Type B pancreatic cell (in vitro differentiated cells): ENCODE measurements around the gene SMG6. TPM values are rescaled to one million over a fixed set of nuclear protein-coding genes. Genes with fewer than 3 reads are reported as not detected.

Experiments
- DNase-seq: peaks from one replicate; pipeline ENCODE4 v3.0.0; 2021; ENCODE audit warnings: mixed read lengths; ENCODE audit not compliant: unreplicated experiment; ENCODE audit errors: extremely low spot score
- H3K27ac Mint-ChIP-seq: 2 replicates; pipeline ENCODE4 v1.8.0; 2021; ENCODE audit warnings: mild to moderate bottlenecking, mixed read lengths
- H3K27me3 Mint-ChIP-seq: 2 replicates; pipeline ENCODE4 v1.8.0; 2021; ENCODE audit warnings: mixed read lengths
- H3K36me3 Mint-ChIP-seq: 2 replicates; pipeline ENCODE4 v1.8.0; 2021; ENCODE audit warnings: mixed read lengths
- H3K4me1 Mint-ChIP-seq: one replicate; pipeline ENCODE4 v1.8.0; 2021; ENCODE audit warnings: mixed read lengths; ENCODE audit not compliant: unreplicated experiment
- H3K4me3 Mint-ChIP-seq: 2 replicates; pipeline ENCODE4 v1.8.0; 2021; ENCODE audit warnings: mild to moderate bottlenecking, mixed read lengths
- H3K9me3 Mint-ChIP-seq: 2 replicates; pipeline ENCODE4 v1.8.0; 2021; ENCODE audit warnings: mixed read lengths
- total RNA-seq: library from RNA; stranded (reverse); gene quantifications from 2 replicates; pipeline ENCODE4 v1.2.1, GENCODE V29; 2021; ENCODE audit warnings: low replicate concordance
- TF ChIP-seq, protein P1 (sequence below): fragments of 200-600 bp; sonication (generic); conservative IDR thresholded peaks from 2 replicates; pipeline ENCODE4 v1.5.0; 2021; ENCODE audit warnings: antibody characterized with exemption, mild to moderate bottlenecking

Gene SMG6
- total RNA-seq, 1 donor from 2014 or later: 39.0 TPM

DNA sequence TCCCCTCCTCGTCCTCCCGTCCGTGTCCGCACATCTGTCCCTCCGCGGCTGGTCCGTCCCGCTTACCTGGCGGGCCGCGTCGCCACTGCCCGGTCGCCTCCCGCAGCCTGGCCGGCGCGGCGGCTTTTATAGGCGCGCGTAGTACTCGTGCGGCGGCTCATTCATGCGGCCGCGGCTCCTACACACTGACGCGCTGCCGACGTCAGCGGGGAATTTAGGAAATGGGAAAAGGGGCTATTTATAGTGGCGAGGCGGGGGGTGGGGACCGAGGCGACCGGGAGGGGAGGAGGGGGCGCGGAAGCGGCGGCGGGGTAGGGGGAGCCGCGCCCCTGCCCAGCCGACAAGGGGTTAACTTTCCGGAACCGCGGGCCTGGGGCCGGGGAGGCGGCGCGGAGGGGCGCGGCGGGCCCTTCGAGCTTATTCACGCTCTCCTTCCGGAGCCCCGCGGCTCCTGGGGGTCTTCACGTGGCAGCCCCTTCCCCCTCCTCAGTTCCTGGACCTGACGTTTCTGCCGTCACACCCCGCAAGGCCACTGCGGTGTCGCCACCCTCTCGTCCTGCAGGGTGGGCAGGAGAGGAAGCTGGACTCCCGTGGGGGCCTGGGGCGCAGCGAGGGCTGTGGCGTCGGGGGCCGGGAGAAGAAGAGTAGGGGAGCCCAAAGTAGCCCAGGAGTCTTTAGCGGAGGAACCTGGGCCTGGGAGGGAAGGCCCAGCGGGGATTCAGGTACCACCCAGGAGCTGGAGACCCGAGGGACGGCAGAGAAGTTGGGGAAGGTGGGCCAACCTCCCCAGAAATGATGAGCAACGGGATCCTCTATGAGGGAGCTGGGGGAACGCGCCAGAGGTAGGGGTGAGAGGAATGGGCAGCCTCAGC lies 252.3 kb downstream of the SMG6 start:
- Mint-ChIP-seq H3K27ac (peak overlapping the region; percentile 62), H3K9me3 (no peaks in the 10 kb centered on the region), H3K4me1 (peaks cover 13% of the 10 kb centered on the region), H3K27me3 (peaks cover 39% of the 10 kb centered on the region), H3K36me3 (no peaks in the 10 kb centered on the region), H3K4me3 (peak overlapping the region; percentile 83)
- TF ChIP-seq, protein P1, sequence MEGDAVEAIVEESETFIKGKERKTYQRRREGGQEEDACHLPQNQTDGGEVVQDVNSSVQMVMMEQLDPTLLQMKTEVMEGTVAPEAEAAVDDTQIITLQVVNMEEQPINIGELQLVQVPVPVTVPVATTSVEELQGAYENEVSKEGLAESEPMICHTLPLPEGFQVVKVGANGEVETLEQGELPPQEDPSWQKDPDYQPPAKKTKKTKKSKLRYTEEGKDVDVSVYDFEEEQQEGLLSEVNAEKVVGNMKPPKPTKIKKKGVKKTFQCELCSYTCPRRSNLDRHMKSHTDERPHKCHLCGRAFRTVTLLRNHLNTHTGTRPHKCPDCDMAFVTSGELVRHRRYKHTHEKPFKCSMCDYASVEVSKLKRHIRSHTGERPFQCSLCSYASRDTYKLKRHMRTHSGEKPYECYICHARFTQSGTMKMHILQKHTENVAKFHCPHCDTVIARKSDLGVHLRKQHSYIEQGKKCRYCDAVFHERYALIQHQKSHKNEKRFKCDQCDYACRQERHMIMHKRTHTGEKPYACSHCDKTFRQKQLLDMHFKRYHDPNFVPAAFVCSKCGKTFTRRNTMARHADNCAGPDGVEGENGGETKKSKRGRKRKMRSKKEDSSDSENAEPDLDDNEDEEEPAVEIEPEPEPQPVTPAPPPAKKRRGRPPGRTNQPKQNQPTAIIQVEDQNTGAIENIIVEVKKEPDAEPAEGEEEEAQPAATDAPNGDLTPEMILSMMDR: peak; percentile 12
- DNase-seq: no peak

- Mint-ChIP-seq H3K27ac (peak overlapping the region; percentile 62), H3K4me3 (no peak overlapping the region), H3K27me3 (peaks cover 39% of the 10 kb centered on the region), H3K4me1 (peaks cover 13% of the 10 kb centered on the region), H3K9me3 (no peaks in the 10 kb centered on the region), H3K36me3 (no peaks in the 10 kb centered on the region)
- DNase-seq: no peak
- TF ChIP-seq, protein P1: peak; percentile 38
These were observed 253.1 kb downstream of the SMG6 start for GRCh38 chr17:2050300-2051060.

DNA sequence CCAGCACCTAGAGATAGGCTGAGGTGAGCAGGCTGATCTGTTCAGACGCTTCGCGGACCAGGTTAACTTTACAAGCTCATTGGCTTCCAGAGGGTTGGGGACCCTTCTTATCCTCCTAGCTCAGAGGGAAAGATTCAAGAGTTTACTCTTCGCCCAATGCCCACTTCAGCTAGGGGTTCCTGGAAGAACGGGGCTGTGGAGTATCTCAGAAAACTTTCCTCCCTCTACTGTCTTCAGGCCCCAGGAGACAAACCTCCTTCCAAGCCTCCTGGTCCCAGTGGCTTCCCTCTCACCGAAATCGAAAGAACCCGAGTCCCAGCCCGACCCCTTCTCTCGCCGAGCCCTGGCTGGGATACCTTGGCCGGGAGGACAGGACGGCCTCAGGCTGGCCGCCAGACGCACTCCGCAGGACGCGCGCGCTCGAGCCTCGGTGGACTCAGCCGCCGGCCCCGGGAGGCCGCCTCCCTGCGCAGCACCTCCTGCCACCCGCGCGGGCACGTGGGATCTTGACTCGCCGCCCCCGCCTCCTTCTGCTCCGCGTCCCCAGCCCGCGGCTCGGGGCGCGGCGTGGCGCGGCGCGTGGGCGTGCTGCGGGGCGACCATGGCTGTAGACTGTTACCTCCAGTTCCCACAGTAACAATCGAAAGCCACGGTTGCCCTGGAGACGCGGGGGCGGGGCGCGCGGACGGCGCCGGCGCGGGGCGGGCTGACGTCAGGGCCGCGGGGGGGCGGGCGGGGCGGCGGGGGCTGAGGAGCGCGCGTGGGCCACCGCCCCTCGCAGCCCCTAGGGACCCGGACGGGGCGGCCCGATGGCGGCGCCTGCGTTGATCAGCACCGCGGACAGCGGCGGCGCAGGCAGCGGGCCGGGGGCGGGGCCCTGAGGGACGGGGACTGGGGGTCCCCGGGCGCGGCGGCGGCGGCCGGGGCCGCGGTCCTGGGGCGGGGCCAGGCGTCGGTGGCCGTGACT lies 254.0 kb downstream of the SMG6 start:
- H3K27ac Mint-ChIP-seq: peak overlapping the region; percentile 85
- peak overlapping the region; percentile 87 for H3K4me3 Mint-ChIP-seq
- TF ChIP-seq, protein P1: no peak
- H3K9me3 Mint-ChIP-seq: no peaks in the 10 kb centered on the region
- DNase-seq: peak; percentile 88
- peaks cover 37% of the 10 kb centered on the region for H3K27me3 Mint-ChIP-seq
- H3K36me3 Mint-ChIP-seq: no peaks in the 10 kb centered on the region
- peaks cover 15% of the 10 kb centered on the region for H3K4me1 Mint-ChIP-seq

DNA sequence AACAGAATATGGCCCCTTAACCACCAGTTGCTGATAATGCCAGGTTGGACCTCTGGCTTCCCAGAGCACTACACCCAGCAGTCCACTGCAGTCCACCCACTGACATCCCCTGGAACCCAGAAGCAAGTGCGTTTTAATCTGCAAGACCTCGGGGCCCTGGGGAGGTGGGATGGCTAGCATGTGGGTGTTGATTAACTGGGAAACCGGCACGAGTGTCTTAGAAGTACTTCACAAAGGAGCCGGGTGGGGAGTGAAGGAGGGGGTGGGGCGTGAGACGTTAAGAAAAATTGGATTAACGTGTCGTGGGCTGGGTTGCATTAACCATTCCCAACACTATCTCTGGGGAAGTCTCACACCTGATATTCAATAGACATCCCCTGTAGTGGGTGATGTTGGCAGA lies 254.8 kb downstream of the SMG6 start:
- H3K4me1 Mint-ChIP-seq: peaks cover 16% of the 10 kb centered on the region
- peak overlapping the region; percentile 85 for H3K27ac Mint-ChIP-seq
- TF ChIP-seq, protein P1: no peak
- no peaks in the 10 kb centered on the region for H3K36me3 Mint-ChIP-seq
- H3K27me3 Mint-ChIP-seq: peaks cover 32% of the 10 kb centered on the region
- no peaks in the 10 kb centered on the region for H3K9me3 Mint-ChIP-seq
- no peak for DNase-seq
- peak overlapping the region; percentile 87 for H3K4me3 Mint-ChIP-seq

GRCh38 chr17:2047590-2047989 lies 256.0 kb downstream of the SMG6 start:
- Mint-ChIP-seq H3K36me3 (peaks cover 8% of the 10 kb centered on the region), H3K4me1 (peaks cover 19% of the 10 kb centered on the region), H3K27ac (no peak overlapping the region), H3K9me3 (no peaks in the 10 kb centered on the region), H3K4me3 (no peak overlapping the region), H3K27me3 (peaks cover 25% of the 10 kb centered on the region)
- DNase-seq: no peak
- TF ChIP-seq, protein P1: no peak
